Right kidney (tissue), 1 donor: Measurements from ENCODE around the gene ZNF792.
"Not testable (repeated sequence)": the region's sequence is repeated elsewhere in the genome, so short reads cannot be mapped to it uniquely, and the experiment has no call there.

Experiments
- DNase-seq: peaks from one replicate; pipeline ENCODE4 v3.0.0-alpha.2; 2016

ZNF792 gene

GRCh38 chr19:34998777-34999497, 34.9 kb upstream of the ZNF792 start:
- DNase-seq = no peak

GRCh38 chr19:34998224-34998623, 34.2 kb upstream of the ZNF792 start:
- not testable (repeated sequence) for DNase-seq

GRCh38 chr19:34997071-34997617, 33.1 kb upstream of the ZNF792 start:
- no peak for DNase-seq

GRCh38 chr19:34995551-34995950, 31.5 kb upstream of the ZNF792 start:
- DNase-seq = no peak

GRCh38 chr19:34994643-34995541, 30.9 kb upstream of the ZNF792 start:
- no peak for DNase-seq

GRCh38 chr19:34994286-34994642, 30.2 kb upstream of the ZNF792 start:
- DNase-seq = no peak

- not testable (repeated sequence) for DNase-seq
These were observed 28.6 kb upstream of the ZNF792 start for GRCh38 chr19:34992582-34992981.

GRCh38 chr19:34991542-34992333, 27.7 kb upstream of the ZNF792 start:
- no peak for DNase-seq

GRCh38 chr19:34990578-34991192, 26.7 kb upstream of the ZNF792 start:
- DNase-seq = no peak

GRCh38 chr19:34989298-34989697, 25.3 kb upstream of the ZNF792 start:
- DNase-seq = no peak

- DNase-seq = no peak
These were observed 24.1 kb upstream of the ZNF792 start for GRCh38 chr19:34988119-34988518.

- DNase-seq = no peak
These were observed 21.4 kb upstream of the ZNF792 start for GRCh38 chr19:34985249-34986022.

- DNase-seq = no peak
These were observed 20.3 kb upstream of the ZNF792 start for GRCh38 chr19:34984287-34984686.

- DNase-seq = no peak
These were observed 19.8 kb upstream of the ZNF792 start for GRCh38 chr19:34983786-34984185.

GRCh38 chr19:34982275-34982674, 18.2 kb upstream of the ZNF792 start:
- no peak for DNase-seq

- no peak for DNase-seq
These were observed 16.0 kb upstream of the ZNF792 start for GRCh38 chr19:34979819-34980640.

GRCh38 chr19:34976611-34977010, 12.6 kb upstream of the ZNF792 start:
- DNase-seq = no peak

- DNase-seq = no peak
These were observed 11.0 kb upstream of the ZNF792 start for GRCh38 chr19:34975056-34975455.

- DNase-seq = no peak
These were observed 10.6 kb upstream of the ZNF792 start for GRCh38 chr19:34974646-34975045.

- no peak for DNase-seq
These were observed 8.2 kb upstream of the ZNF792 start for GRCh38 chr19:34972163-34972705.
